ENCODE results near the gene FHIT.

DNA sequence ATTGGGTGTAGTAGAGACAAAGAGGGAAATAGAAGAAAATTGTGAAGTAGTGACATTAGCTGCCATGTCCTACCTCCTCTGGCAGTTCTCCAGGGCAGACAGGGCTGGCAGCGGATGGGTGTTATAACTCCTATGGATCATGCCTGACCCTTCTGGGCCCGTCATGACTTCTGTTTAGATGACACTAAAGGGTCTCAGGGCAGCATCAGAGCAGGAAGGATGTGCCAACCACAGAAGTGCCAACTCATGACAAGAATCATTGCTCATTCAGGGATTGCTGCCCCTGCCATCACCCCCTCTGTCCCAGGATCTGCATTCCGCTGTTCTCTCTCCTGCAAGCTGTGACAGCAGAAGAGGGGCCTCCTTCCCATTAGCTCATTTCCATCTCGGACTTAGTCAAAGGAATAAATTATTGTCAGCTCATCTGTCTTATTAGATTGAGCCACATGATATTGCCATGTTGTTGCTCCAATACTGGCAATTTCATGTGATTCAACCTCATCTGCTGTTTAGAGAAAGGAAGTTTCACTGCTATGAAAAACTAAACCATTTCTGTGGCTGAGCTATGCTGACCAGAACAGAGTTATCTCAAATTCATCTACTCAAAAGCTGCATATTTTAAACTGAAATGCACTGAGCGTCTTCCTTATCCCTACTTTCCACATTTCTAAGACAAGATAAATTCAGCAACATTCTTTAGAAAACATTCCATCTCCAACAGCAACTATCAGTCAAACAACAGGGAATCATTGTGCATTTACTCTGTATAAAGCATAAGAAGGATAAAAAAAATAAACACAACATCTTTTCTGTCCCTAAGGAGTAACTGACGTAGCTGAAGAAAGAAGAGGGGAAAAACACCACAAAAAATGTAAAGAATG is 271.6 kb downstream of the FHIT start:
- TF ChIP-seq EZH2phosphoT487 (IDR thresholded peaks at IDR 0.05; ENCODE audit: insufficient read depth, low read depth) (no peak), EZH2 (IDR thresholded peaks at IDR 0.05; ENCODE audit: insufficient read depth, poor library complexity, severe bottlenecking) (no peak)

Measured in GM23248 (cell line).